Measurements from ENCODE around the gene LSM6.

GRCh38 chr4:146229406-146229805 lies 53.9 kb downstream of the LSM6 start:
- TF ChIP-seq, protein P1, sequence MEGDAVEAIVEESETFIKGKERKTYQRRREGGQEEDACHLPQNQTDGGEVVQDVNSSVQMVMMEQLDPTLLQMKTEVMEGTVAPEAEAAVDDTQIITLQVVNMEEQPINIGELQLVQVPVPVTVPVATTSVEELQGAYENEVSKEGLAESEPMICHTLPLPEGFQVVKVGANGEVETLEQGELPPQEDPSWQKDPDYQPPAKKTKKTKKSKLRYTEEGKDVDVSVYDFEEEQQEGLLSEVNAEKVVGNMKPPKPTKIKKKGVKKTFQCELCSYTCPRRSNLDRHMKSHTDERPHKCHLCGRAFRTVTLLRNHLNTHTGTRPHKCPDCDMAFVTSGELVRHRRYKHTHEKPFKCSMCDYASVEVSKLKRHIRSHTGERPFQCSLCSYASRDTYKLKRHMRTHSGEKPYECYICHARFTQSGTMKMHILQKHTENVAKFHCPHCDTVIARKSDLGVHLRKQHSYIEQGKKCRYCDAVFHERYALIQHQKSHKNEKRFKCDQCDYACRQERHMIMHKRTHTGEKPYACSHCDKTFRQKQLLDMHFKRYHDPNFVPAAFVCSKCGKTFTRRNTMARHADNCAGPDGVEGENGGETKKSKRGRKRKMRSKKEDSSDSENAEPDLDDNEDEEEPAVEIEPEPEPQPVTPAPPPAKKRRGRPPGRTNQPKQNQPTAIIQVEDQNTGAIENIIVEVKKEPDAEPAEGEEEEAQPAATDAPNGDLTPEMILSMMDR (IDR thresholded peaks at IDR 0.05), result no peak
- no peak for TF ChIP-seq POLR2A (IDR thresholded peaks at IDR 0.05)

All from lower leg skin (tissue), 3 donors.